ENCODE measurements around the gene EXT2. TPM values are rescaled to one million over a fixed set of nuclear protein-coding genes. Genes with fewer than 3 reads are reported as not detected.

Gene EXT2
- total RNA-seq, 1 experiment from 2014 or later, result 42.9 TPM

DNA sequence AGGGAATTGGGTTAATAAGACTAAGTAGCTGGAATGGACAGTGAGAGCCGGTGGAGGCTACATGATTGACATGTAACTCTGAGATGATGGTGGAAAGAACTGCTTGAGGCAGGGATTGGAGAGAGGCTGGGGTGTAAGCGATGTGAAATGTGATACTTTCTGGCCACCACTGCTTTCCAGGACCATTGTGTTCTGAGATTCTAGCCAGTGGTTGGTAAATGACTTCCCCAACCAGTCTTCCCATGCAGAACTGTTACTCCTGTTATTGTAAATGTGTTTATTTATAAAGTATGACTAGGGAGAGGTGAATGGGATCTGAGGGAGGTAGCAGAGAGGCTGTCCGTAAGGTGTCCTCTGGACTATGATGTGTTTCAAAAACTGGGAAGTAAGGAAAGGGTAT, 18.1 kb downstream of the EXT2 start:
- Histone ChIP-seq H3K18ac (ENCODE audit: insufficient read length, low read depth, low read length) (no peak overlapping the region), H3K4me2 (ENCODE audit: insufficient read depth, insufficient read length, low read length) (no peak overlapping the region), H2BK15ac (ENCODE audit: low read depth, low read length) (no peak overlapping the region), H2BK120ac (ENCODE audit: low read depth, low read length, poor library complexity, severe bottlenecking) (no peak overlapping the region), H4K8ac (replicated peaks; ENCODE audit: insufficient read length, low read depth, low read length) (no peak overlapping the region), H3K27me3 (ENCODE audit: insufficient read depth, low read length) (no peaks in the 10 kb centered on the region), H3K56ac (ENCODE audit: insufficient read length, low read depth, low read length) (no peak overlapping the region), H3K27ac (ENCODE audit: insufficient read length, low read depth, low read length) (no peak overlapping the region), H2BK5ac (ENCODE audit: insufficient read length, low read length) (no peak overlapping the region), H2AFZ (ENCODE audit: low read length) (no peak overlapping the region), H4K91ac (ENCODE audit: insufficient read length, low read depth, low read length) (no peak overlapping the region), H2BK20ac (ENCODE audit: low read depth, low read length, poor library complexity, severe bottlenecking) (no peak overlapping the region), H3K4me1 (ENCODE audit: insufficient read depth, low read length) (0 out of 2 replicates have a peak, but pooled peaks cover 3% of the 10 kb centered on the region), H3T11ph (ENCODE audit: low read length) (no peak overlapping the region), H2AK5ac (ENCODE audit: insufficient read length, low read length) (no peak overlapping the region), H3K79me1 (ENCODE audit: insufficient read depth, low read depth, low read length, poor library complexity, severe bottlenecking) (no peaks in the 10 kb centered on the region), H4K20me1 (ENCODE audit: control insufficient read depth, insufficient read depth, insufficient read length) (no peaks in the 10 kb centered on the region), H3K79me2 (ENCODE audit: insufficient read depth, low read length) (no peaks in the 10 kb centered on the region), H3K23ac (ENCODE audit: insufficient read length, low read depth, low read length) (no peak overlapping the region), H3K9ac (ENCODE audit: extremely low read depth, insufficient read length, low read length) (no peak overlapping the region), H3K4ac (ENCODE audit: low read depth, low read length) (no peak overlapping the region), H3K14ac (ENCODE audit: insufficient read depth, low read length) (no peak overlapping the region), H4K5ac (ENCODE audit: insufficient read length, low read depth, low read length) (no peak overlapping the region), H3K23me2 (ENCODE audit: insufficient read length, low read depth, low read length, poor library complexity, severe bottlenecking) (no peaks in the 10 kb centered on the region), H3K9me3 (ENCODE audit: control insufficient read depth, low read depth, low read length) (no peaks in the 10 kb centered on the region), H2BK12ac (ENCODE audit: insufficient read length, low read depth, low read length) (no peak overlapping the region)
- DNase-seq, result no peak
- no CpG with 5 or more reads among the region's 3 CpGs for WGBS (ENCODE audit: extremely low coverage, insufficient read length, low lambda C conversion rate)
- peaks cover 2 to 50% (median 22%) of the 10 kb centered on the region in 3 experiments; a peak in 6 of 7 replicates for H3K36me3 Mint-ChIP-seq (ENCODE audit: insufficient read depth in 1 of 3, low read depth in 3 of 3)
- H3K4me3 Mint-ChIP-seq, result no peak overlapping the region
- no peaks in the 10 kb centered on the region for H3K27me3 Mint-ChIP-seq (ENCODE audit: low read depth)
- TF ChIP-seq, protein P1, sequence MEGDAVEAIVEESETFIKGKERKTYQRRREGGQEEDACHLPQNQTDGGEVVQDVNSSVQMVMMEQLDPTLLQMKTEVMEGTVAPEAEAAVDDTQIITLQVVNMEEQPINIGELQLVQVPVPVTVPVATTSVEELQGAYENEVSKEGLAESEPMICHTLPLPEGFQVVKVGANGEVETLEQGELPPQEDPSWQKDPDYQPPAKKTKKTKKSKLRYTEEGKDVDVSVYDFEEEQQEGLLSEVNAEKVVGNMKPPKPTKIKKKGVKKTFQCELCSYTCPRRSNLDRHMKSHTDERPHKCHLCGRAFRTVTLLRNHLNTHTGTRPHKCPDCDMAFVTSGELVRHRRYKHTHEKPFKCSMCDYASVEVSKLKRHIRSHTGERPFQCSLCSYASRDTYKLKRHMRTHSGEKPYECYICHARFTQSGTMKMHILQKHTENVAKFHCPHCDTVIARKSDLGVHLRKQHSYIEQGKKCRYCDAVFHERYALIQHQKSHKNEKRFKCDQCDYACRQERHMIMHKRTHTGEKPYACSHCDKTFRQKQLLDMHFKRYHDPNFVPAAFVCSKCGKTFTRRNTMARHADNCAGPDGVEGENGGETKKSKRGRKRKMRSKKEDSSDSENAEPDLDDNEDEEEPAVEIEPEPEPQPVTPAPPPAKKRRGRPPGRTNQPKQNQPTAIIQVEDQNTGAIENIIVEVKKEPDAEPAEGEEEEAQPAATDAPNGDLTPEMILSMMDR (conservative IDR thresholded peaks at IDR 0.05), result no peak
- no peak overlapping the region; a peak in 1 of 7 replicates for H3K27ac Mint-ChIP-seq
- H3K9me3 Mint-ChIP-seq, result no peaks in the 10 kb centered on the region; a peak in 1 of 5 replicates
- peaks cover 8 to 9% of the 10 kb centered on the region in 2 experiments for H3K4me1 Mint-ChIP-seq
